Testis (tissue), 3 donors: ENCODE results near the gene RTN4RL1. TPM values are rescaled to one million over a fixed set of nuclear protein-coding genes. Genes with fewer than 3 reads are reported as not detected.

Experiments
- DNase-seq: peaks from one replicate; pipeline ENCODE4 v3.0.0-alpha.2; 2019
- H3K27ac ChIP-seq, 2 donors: fragments of 200-600 bp; sonication (generic); one replicate each; pipeline ENCODE4 v1.5.1; 2019
- H3K27me3 ChIP-seq: fragments of 200-600 bp; sonication (generic); one replicate; pipeline ENCODE4 v1.5.1; 2019
- H3K36me3 ChIP-seq: fragments of 200-600 bp; sonication (generic); one replicate; pipeline ENCODE4 v1.5.1; 2017; ENCODE audit warnings: low read depth; ENCODE audit errors: missing control alignments
- H3K4me1 ChIP-seq: fragments of 200-600 bp; sonication (generic); one replicate; pipeline ENCODE4 v1.5.1; 2019
- H3K4me3 ChIP-seq, 2 donors: fragments of 200-600 bp; sonication (generic); one replicate each; pipeline ENCODE4 v1.5.1; 2017 to 2019
- H3K9me3 ChIP-seq: fragments of 200-600 bp; sonication (generic); one replicate; pipeline ENCODE4 v1.5.1; 2017
- POLR2A ChIP-seq: fragments of 450-650 bp; IDR thresholded peaks from one replicate; pipeline ENCODE4 v1.6.1; 2017; ENCODE audit warnings: antibody characterized with exemption, mild to moderate bottlenecking, moderate library complexity
- WGBS, 2 donors: methylation state at CpG; one replicate each; pipeline ENCODE4 v1.1.5; 2018; 5-methylcytosine and 5-hydroxymethylcytosine counted together
- intact Hi-C: fragments of 100-400 bp; cut with DNase I; formaldehyde crosslinking; loops from one replicate; pipeline ENCODE4 v1.15.1; 2023; ENCODE audit warnings: low total_unique reads
- polyA plus RNA-seq: library from polyadenylated mRNA; stranded (reverse); fragments of 350-450 nt; fragmentation: Illumina TruSeq; extraction: RNeasy Lipid Tissue Mini Kit (QIAGEN cat#74804); gene quantifications from one replicate; pipeline ENCODE4 v1.2.3, GENCODE V29; 2014; ENCODE audit warnings: low read depth, low replicate concordance; ENCODE audit not compliant: insufficient read depth
- total RNA-seq, 2 donors: library from RNA; depleted of rRNA; stranded (reverse); fragments of >200 nt; gene quantifications; one replicate each; pipeline ENCODE4 v1.2.3, GENCODE V29; 2016
- TF ChIP-seq, protein P1 (sequence below), 3 experiments: fragments of 450-650 bp in 2 of 3; fragments of 200-600 bp in 1 of 3; sonication (generic) in 1 of 3; IDR thresholded peaks; one replicate each; pipeline ENCODE4 v1.5.1; 2016 to 2019; ENCODE audit warnings: antibody characterized with exemption in 3 of 3, mild to moderate bottlenecking in 2 of 3, moderate library complexity in 1 of 3

RTN4RL1 gene
- total and polyA plus RNA-seq, 3 donors from 2014 or later: 1.7 to 1.8 (median 1.8) TPM

DNA sequence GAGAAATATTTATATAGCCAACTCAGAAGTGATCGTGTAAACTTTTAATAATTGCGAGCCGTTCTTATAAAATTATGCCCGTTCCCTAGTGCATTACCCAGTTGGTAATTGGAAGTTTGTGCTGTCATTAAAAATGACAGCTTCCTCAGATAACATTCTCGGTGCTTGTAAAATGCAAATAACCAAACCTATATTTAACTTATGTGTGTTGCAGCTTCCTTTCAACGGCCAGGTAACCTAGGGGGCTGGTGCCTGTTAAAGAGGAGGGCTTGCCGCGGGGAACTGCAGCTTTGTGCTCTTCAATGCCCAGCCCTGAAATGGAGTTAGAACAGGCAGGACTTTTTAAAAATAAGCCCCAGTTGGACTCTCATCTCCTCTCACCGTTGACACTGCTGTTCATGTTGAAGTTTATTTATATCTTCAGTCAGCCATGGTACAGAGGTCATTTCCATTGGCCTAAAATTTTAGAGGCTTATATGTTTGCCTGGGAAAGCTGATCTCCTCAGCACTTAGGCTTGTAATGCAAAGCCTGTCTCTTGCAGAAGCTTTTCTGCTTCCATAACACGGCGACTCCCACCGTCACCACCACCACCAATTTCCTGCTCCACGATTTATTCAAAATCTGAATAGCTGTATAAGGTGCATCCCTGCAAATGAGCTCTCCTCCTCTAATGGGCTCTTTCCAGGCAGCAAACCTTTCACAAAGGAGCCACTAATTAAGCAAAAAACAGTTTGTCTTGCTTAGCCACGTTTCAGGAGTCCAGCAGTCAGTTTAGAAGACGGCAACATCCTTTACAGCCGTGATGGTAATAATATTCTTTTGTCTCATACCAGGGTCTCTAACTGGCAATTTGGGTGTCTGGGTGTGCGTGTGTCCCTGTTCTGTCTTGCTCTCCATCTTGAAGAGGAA, 120.6 kb downstream of the RTN4RL1 start:
- intact Hi-C loops: loop anchor here (5.0 kb wide), 1 partner anchor 123 kb away; the partner anchor contains the start of gene RTN4RL1
- WGBS, 2 donors: 80 to 81% methylated on average over 17 of the region's 17 CpGs
- no peaks in the 10 kb centered on the region for H3K27me3 ChIP-seq

DNA sequence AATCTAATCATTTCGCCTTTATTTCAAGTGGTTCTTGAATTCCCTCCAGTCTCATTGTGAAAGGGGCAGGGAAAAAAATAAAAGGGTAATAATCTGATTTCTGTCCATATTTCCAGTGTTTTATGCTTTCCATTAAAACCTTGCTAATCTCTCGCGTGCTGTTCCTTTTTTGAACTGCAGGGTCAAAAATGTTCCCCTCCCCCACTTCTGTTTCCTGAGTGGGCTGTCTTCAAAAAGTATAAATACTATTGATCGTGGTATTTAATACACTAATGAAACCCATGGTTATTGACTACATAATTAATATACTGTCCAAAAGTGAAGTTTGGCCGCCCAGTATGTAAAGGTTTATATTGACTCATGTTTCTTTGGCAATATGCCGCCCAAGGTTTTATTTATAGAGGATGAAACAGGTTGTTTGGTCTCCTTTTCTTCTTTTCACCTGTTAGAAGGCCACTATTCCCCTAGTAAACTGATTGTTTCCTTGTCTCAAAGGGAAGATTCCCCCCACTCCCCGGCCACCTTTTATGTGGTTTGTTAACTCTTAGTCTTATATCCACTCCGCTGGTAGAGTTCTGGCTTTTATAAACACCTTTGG, 125.6 kb downstream of the RTN4RL1 start:
- H3K9me3 ChIP-seq: no peaks in the 10 kb centered on the region
- TF ChIP-seq, protein P1, sequence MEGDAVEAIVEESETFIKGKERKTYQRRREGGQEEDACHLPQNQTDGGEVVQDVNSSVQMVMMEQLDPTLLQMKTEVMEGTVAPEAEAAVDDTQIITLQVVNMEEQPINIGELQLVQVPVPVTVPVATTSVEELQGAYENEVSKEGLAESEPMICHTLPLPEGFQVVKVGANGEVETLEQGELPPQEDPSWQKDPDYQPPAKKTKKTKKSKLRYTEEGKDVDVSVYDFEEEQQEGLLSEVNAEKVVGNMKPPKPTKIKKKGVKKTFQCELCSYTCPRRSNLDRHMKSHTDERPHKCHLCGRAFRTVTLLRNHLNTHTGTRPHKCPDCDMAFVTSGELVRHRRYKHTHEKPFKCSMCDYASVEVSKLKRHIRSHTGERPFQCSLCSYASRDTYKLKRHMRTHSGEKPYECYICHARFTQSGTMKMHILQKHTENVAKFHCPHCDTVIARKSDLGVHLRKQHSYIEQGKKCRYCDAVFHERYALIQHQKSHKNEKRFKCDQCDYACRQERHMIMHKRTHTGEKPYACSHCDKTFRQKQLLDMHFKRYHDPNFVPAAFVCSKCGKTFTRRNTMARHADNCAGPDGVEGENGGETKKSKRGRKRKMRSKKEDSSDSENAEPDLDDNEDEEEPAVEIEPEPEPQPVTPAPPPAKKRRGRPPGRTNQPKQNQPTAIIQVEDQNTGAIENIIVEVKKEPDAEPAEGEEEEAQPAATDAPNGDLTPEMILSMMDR (IDR thresholded peaks at IDR 0.05): peak in 1 of 3 experiments; percentile 10
- no peak for TF ChIP-seq POLR2A
- H3K27me3 ChIP-seq: no peaks in the 10 kb centered on the region
- no peak overlapping the region for H3K27ac ChIP-seq
- H3K36me3 ChIP-seq: no peaks in the 10 kb centered on the region
- H3K4me3 ChIP-seq: no peak overlapping the region
- no peaks in the 10 kb centered on the region for H3K4me1 ChIP-seq
- intact Hi-C loops: no loop called here
- WGBS, 2 donors: 87 to 88% methylated on average over 8 of the region's 8 CpGs
- DNase-seq: no peak

More for the DNA sequence above, 120.6 kb downstream of the RTN4RL1 start:
- Histone ChIP-seq H3K4me1 (no peaks in the 10 kb centered on the region), H3K27ac (no peak overlapping the region), H3K4me3 (no peak overlapping the region), H3K36me3 (no peaks in the 10 kb centered on the region), H3K9me3 (no peaks in the 10 kb centered on the region)
- no peak for DNase-seq
- TF ChIP-seq, protein P1 (IDR thresholded peaks at IDR 0.05): no peak
- no peak for TF ChIP-seq POLR2A

DNA sequence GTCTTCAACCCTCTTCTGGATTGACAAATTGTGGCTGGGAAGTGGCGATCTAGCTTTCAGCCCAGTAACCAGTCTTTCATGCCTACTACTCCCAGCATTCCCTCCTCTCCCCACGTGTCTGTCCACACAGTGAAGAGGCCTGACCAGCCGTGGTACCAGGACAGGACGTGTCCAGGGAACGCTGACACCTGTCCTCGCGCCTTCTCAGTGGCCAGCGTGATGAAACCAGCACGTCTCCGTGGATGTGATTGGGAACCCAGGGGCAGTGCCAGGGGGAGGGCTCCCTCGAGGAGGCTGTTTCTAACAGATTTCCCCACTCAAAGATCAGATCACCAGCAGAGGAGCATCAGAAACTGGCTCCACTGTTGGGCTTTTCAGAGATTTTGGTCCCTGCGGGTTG, 126.3 kb downstream of the RTN4RL1 start:
- Histone ChIP-seq H3K36me3 (no peaks in the 10 kb centered on the region), H3K27me3 (no peaks in the 10 kb centered on the region), H3K27ac (no peak overlapping the region), H3K4me3 (no peak overlapping the region), H3K9me3 (no peaks in the 10 kb centered on the region), H3K4me1 (no peaks in the 10 kb centered on the region)
- 88 to 89% methylated on average over 12 of the region's 12 CpGs for WGBS, 2 donors
- intact Hi-C loops: no loop called here
- no peak for TF ChIP-seq POLR2A
- TF ChIP-seq, protein P1 (IDR thresholded peaks at IDR 0.05): no peak
- no peak for DNase-seq

GRCh38 chr17:1898332-1898731, 126.8 kb downstream of the RTN4RL1 start:
- Histone ChIP-seq H3K27ac (no peak overlapping the region), H3K27me3 (no peaks in the 10 kb centered on the region), H3K4me1 (no peaks in the 10 kb centered on the region), H3K36me3 (no peaks in the 10 kb centered on the region), H3K9me3 (no peaks in the 10 kb centered on the region), H3K4me3 (no peak overlapping the region)
- intact Hi-C loops: no loop called here
- WGBS, 2 donors: 89 to 91% methylated on average over 17 of the region's 17 CpGs
- no peak for DNase-seq
- TF ChIP-seq POLR2A: no peak
- TF ChIP-seq, protein P1 (IDR thresholded peaks at IDR 0.05): no peak
